Measurements from ENCODE around the gene AHSP. TPM values are rescaled to one million over a fixed set of nuclear protein-coding genes. Genes with fewer than 3 reads are reported as not detected.

Gene AHSP
- total RNA-seq, 1 donor from 2014 or later: not detected

- Mint-ChIP-seq H3K9me3 (ENCODE audit: unreplicated experiment) (no peaks in the 10 kb centered on the region), H3K36me3 (ENCODE audit: unreplicated experiment) (peaks cover 39% of the 10 kb centered on the region), H3K27me3 (ENCODE audit: unreplicated experiment) (no peaks in the 10 kb centered on the region), H3K27ac (ENCODE audit: unreplicated experiment) (no peak overlapping the region), H3K4me3 (ENCODE audit: unreplicated experiment) (no peak overlapping the region), H3K4me1 (ENCODE audit: unreplicated experiment) (peaks cover 4% of the 10 kb centered on the region)
- DNase-seq (ENCODE audit: extremely low spot score, unreplicated experiment): no peak
- no peak for TF ChIP-seq CTCF (IDR thresholded peaks at IDR 0.05)
Measured at GRCh38 chr16:31493506-31494125, 34.1 kb upstream of the AHSP start.

GRCh38 chr16:31496670-31497069, 31.0 kb upstream of the AHSP start:
- TF ChIP-seq CTCF (IDR thresholded peaks at IDR 0.05): no peak
- Mint-ChIP-seq H3K27me3 (ENCODE audit: unreplicated experiment) (no peaks in the 10 kb centered on the region), H3K36me3 (ENCODE audit: unreplicated experiment) (peaks cover 35% of the 10 kb centered on the region), H3K9me3 (ENCODE audit: unreplicated experiment) (no peaks in the 10 kb centered on the region), H3K4me3 (ENCODE audit: unreplicated experiment) (no peak overlapping the region), H3K4me1 (ENCODE audit: unreplicated experiment) (no peaks in the 10 kb centered on the region), H3K27ac (ENCODE audit: unreplicated experiment) (no peak overlapping the region)
- no peak for DNase-seq (ENCODE audit: extremely low spot score, unreplicated experiment)

GRCh38 chr16:31498493-31498892, 29.2 kb upstream of the AHSP start:
- DNase-seq (ENCODE audit: extremely low spot score, unreplicated experiment): no peak
- H3K27me3 Mint-ChIP-seq (ENCODE audit: unreplicated experiment): no peaks in the 10 kb centered on the region
- H3K4me1 Mint-ChIP-seq (ENCODE audit: unreplicated experiment): no peaks in the 10 kb centered on the region
- no peaks in the 10 kb centered on the region for H3K9me3 Mint-ChIP-seq (ENCODE audit: unreplicated experiment)
- no peak for TF ChIP-seq CTCF (IDR thresholded peaks at IDR 0.05)
- peaks cover 20% of the 10 kb centered on the region for H3K36me3 Mint-ChIP-seq (ENCODE audit: unreplicated experiment)
- H3K4me3 Mint-ChIP-seq (ENCODE audit: unreplicated experiment): no peak overlapping the region
- H3K27ac Mint-ChIP-seq (ENCODE audit: unreplicated experiment): no peak overlapping the region

- Mint-ChIP-seq H3K4me1 (ENCODE audit: unreplicated experiment) (no peaks in the 10 kb centered on the region), H3K27ac (ENCODE audit: unreplicated experiment) (no peak overlapping the region), H3K27me3 (ENCODE audit: unreplicated experiment) (no peaks in the 10 kb centered on the region), H3K9me3 (ENCODE audit: unreplicated experiment) (no peaks in the 10 kb centered on the region), H3K4me3 (ENCODE audit: unreplicated experiment) (no peak overlapping the region), H3K36me3 (ENCODE audit: unreplicated experiment) (peaks cover 16% of the 10 kb centered on the region)
- DNase-seq (ENCODE audit: extremely low spot score, unreplicated experiment): no peak
- TF ChIP-seq CTCF (IDR thresholded peaks at IDR 0.05): no peak
Measured at GRCh38 chr16:31499928-31500327, 27.8 kb upstream of the AHSP start.

- H3K4me1 Mint-ChIP-seq (ENCODE audit: unreplicated experiment): peaks cover 4% of the 10 kb centered on the region
- H3K27me3 Mint-ChIP-seq (ENCODE audit: unreplicated experiment): no peaks in the 10 kb centered on the region
- no peak overlapping the region for H3K4me3 Mint-ChIP-seq (ENCODE audit: unreplicated experiment)
- peaks cover 15% of the 10 kb centered on the region for H3K36me3 Mint-ChIP-seq (ENCODE audit: unreplicated experiment)
- H3K9me3 Mint-ChIP-seq (ENCODE audit: unreplicated experiment): no peaks in the 10 kb centered on the region
- no peak for TF ChIP-seq CTCF (IDR thresholded peaks at IDR 0.05)
- DNase-seq (ENCODE audit: extremely low spot score, unreplicated experiment): no peak
- no peak overlapping the region for H3K27ac Mint-ChIP-seq (ENCODE audit: unreplicated experiment)
Measured at GRCh38 chr16:31501226-31501965, 26.3 kb upstream of the AHSP start.

Measured in osteocyte (in vitro differentiated cells).